Hepatocyte (in vitro differentiated cells): ENCODE results near the gene KRT6B.

Source experiments
- CTCF ChIP-seq: fragments of 200-600 bp; sonication (generic); IDR thresholded peaks from 2 replicates; pipeline ENCODE4 v1.5.1; 2016; ENCODE audit warnings: antibody characterized with exemption, mild to moderate bottlenecking; ENCODE audit not compliant: poor library complexity
- EZH2 ChIP-seq: fragments of 200-600 bp; sonication (generic); IDR thresholded peaks from 2 replicates; pipeline ENCODE4 v1.6.1; 2016; ENCODE audit warnings: antibody characterized with exemption, mild to moderate bottlenecking, borderline replicate concordance
- EZH2phosphoT487 ChIP-seq: fragments of 200-600 bp; sonication (generic); IDR thresholded peaks from one replicate; pipeline ENCODE4 v1.6.1; 2018; ENCODE audit warnings: antibody characterized with exemption, mild to moderate bottlenecking, low read depth, moderate library complexity; ENCODE audit not compliant: unreplicated experiment, severe bottlenecking

- TF ChIP-seq EZH2 = no peak
- TF ChIP-seq CTCF = no peak
- no peak for TF ChIP-seq EZH2phosphoT487
These were observed 25.7 kb upstream of the KRT6B start for GRCh38 chr12:52477651-52478050.
